Tibial artery (tissue), 4 donors: Measurements from ENCODE around the gene PCDHGA1.
A peak's percentile ranks its signal among the peaks of the same experiment; 100 is the strongest.

ENCODE experiments used
- DNase-seq, 2 donors: peaks; one replicate each; pipeline ENCODE4 v3.0.0-alpha.2; 2019
- H3K27ac ChIP-seq, 2 donors: fragments of 200-600 bp; sonication (generic) in 1 of 2; 1 replicate in 1 of 2; 2 replicates in 1 of 2; pipeline ENCODE4 v1.5.1; 2018 to 2019; ENCODE audit warnings: mild to moderate bottlenecking in 1 of 2
- H3K27me3 ChIP-seq, 2 donors: fragments of 200-600 bp; sonication (generic) in 1 of 2; one replicate each; pipeline versions ENCODE4 v1.5.1 to v1.6.0; 2016 to 2019
- H3K36me3 ChIP-seq, 3 donors: fragments of 200-600 bp; sonication (generic) in 2 of 3; one replicate each; pipeline ENCODE4 v1.5.1; 2016 to 2019; ENCODE audit warnings: mild to moderate bottlenecking in 2 of 3
- H3K4me1 ChIP-seq, 4 donors: fragments of 200-600 bp; sonication (generic) in 2 of 4; 1 replicate in 3 of 4; 2 replicates in 1 of 4; pipeline ENCODE4 v1.5.1; 2016 to 2019
- H3K4me3 ChIP-seq, 2 donors: fragments of 200-600 bp; sonication (generic) in 1 of 2; 1 replicate in 1 of 2; 2 replicates in 1 of 2; pipeline ENCODE4 v1.5.1; 2018 to 2019; ENCODE audit warnings: mild to moderate bottlenecking in 2 of 2
- H3K9me3 ChIP-seq, 3 donors: fragments of 200-600 bp; sonication (generic) in 1 of 3; one replicate each; pipeline ENCODE4 v1.5.1; 2016 to 2019
- intact Hi-C: fragments of 100-400 bp; cut with DNase I; formaldehyde crosslinking; loops from one replicate; pipeline ENCODE4 v1.15.0; 2023; ENCODE audit warnings: low total_unique reads
- TF ChIP-seq, protein P1 (sequence below), 2 experiments: fragments of 200-600 bp in 1 of 2; fragments of 450-650 bp in 1 of 2; IDR thresholded peaks; one replicate each; pipeline ENCODE4 v1.5.1; 2017 to 2019; ENCODE audit warnings: antibody characterized with exemption in 2 of 2, mild to moderate bottlenecking in 1 of 2, moderate library complexity in 1 of 2

PCDHGA1 gene

GRCh38 chr5:141319202-141319601 is 11.1 kb upstream of the PCDHGA1 start:
- intact Hi-C loops, result no loop called here
- no peak for DNase-seq
- H3K9me3 ChIP-seq, result peaks cover 19 to 71% (median 44%) of the 10 kb centered on the region in 3 donors
- H3K27ac ChIP-seq, result no peak overlapping the region
- H3K27me3 ChIP-seq, result no peaks in the 10 kb centered on the region
- no peak overlapping the region for H3K4me3 ChIP-seq
- TF ChIP-seq, protein P1, sequence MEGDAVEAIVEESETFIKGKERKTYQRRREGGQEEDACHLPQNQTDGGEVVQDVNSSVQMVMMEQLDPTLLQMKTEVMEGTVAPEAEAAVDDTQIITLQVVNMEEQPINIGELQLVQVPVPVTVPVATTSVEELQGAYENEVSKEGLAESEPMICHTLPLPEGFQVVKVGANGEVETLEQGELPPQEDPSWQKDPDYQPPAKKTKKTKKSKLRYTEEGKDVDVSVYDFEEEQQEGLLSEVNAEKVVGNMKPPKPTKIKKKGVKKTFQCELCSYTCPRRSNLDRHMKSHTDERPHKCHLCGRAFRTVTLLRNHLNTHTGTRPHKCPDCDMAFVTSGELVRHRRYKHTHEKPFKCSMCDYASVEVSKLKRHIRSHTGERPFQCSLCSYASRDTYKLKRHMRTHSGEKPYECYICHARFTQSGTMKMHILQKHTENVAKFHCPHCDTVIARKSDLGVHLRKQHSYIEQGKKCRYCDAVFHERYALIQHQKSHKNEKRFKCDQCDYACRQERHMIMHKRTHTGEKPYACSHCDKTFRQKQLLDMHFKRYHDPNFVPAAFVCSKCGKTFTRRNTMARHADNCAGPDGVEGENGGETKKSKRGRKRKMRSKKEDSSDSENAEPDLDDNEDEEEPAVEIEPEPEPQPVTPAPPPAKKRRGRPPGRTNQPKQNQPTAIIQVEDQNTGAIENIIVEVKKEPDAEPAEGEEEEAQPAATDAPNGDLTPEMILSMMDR (IDR thresholded peaks at IDR 0.05), result no peak
- peaks cover 0 to 12% (median 3%) of the 10 kb centered on the region in 4 donors for H3K4me1 ChIP-seq
- peaks cover 47 to 58% (median 56%) of the 10 kb centered on the region in 3 donors for H3K36me3 ChIP-seq

DNA sequence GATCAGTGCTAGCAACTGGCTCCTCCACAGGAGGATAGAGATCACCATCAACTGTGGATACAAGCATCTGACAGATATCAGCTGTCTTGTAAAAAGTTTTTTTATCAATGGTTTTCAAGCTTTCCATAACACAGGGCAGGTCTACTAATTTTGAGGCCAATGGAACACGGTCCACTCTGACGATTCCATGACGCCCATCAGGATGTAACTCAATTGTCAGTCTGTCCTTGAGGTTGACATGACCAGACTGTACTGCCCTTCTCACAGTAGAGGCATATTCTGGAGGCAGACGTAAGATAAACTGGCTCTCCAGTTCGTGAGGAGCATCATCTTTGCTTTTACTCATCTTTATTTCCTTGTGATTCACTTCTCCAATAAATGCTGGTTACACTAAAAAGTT is 10.6 kb upstream of the PCDHGA1 start:
- Histone ChIP-seq H3K27ac (no peak overlapping the region), H3K4me3 (peak overlapping the region; percentile 69 to 71)

DNA sequence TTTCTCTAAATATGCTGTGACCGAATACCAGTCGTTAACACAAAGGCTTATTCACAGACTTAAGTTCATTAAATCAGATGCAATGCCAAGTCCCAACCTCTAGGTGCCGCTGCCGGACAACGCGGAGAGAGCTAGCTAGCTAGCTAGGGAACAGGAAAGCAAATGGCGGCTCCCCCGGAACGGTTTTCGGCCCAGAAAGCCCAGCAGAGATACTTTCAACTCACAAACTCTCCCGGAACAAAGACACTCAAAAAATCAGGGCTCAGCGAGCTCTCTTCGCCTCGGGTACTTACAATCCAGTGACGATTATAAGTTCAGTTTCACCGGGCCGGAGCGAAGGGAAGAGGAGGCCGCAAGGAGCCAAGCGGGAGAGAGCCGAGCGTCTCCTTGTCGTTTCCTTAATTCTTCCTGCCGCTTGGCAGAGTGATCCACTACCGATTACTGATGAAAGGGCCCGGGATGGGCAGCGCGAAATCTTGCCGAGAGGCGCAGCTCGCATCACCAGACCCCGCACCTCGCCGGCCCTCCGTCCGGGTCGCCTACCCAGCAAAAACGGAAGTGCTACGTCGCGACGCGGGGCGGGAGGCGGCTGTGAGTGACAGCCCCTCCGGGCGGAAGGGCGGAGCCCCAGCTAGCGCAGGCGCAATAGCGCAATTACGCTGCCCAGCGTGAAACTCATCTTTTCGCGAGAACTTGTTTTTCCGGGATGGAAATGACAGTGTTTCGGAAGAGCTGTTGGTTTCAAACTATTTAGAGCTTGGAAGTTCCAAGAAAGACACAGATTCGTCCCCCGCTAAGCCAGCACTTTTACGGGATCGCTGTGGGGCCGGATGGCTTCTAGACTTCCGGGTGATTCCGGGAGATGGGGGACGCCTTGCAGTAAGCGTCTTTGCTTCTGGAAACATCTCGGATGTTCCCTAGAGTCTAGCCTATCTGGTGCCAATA is 9.8 kb upstream of the PCDHGA1 start, which contains the start of gene TAF7:
Gene TAF7, minus strand, starts transcription at position 560 of the 945 bp plus-strand sequence. CDS start 740 bp downstream, outside the sequence.
- H3K9me3 ChIP-seq, result peaks cover 14 to 58% (median 41%) of the 10 kb centered on the region in 3 donors
- peaks cover 0 to 12% (median 3%) of the 10 kb centered on the region in 4 donors for H3K4me1 ChIP-seq
- H3K27me3 ChIP-seq, result no peaks in the 10 kb centered on the region
- H3K27ac ChIP-seq, result peak within 1 kb of the TSS; percentile 85 to 89
- peak; percentile 81 to 91 for DNase-seq
- intact Hi-C loops, result loop anchor here (5.0 to 10.0 kb wide), 2 partner anchors 94 to 242 kb away; partner anchors contain the start of genes PCDHGA10 and PCDHGB7
- TF ChIP-seq, protein P1 (IDR thresholded peaks at IDR 0.05), result peak; percentile 69 to 78
- H3K4me3 ChIP-seq, result peak within 1 kb of the TSS; percentile 69 to 71
- H3K36me3 ChIP-seq, result peaks cover 42 to 45% (median 45%) of the 10 kb centered on the region in 3 donors

More for the DNA sequence above, 10.6 kb upstream of the PCDHGA1 start:
- Histone ChIP-seq H3K27me3 (no peaks in the 10 kb centered on the region), H3K4me1 (peaks cover 0 to 12% (median 3%) of the 10 kb centered on the region in 4 donors), H3K9me3 (peaks cover 18 to 66% (median 44%) of the 10 kb centered on the region in 3 donors), H3K36me3 (peaks cover 47 to 53% (median 53%) of the 10 kb centered on the region in 3 donors)
- intact Hi-C loops, result loop anchor here (5.0 to 10.0 kb wide), 2 partner anchors 95 to 243 kb away; partner anchors contain the start of genes PCDHGA10 and PCDHGB7
- no peak for DNase-seq
- TF ChIP-seq, protein P1 (IDR thresholded peaks at IDR 0.05), result no peak

DNA sequence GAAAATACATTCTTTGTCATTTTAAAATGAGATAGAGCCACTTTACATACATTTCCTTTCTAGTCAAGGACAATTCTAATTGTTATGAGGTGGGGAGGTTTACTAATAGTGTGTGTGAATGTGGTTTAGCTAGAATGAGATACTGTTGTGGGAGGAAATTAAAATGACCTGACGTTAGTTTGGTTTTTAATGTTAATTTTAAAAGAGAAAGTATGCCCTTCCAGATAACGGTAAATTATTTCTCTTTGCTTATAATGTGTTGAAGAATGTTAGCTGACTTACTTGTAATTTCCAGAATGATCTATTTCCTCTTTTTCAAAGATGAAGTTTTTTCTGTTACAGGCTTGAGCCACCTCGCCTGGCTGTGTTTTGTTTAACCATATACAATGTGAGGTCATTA is 8.1 kb upstream of the PCDHGA1 start:
- TF ChIP-seq, protein P1 (IDR thresholded peaks at IDR 0.05), result no peak
- Histone ChIP-seq H3K36me3 (peaks cover 24 to 28% (median 27%) of the 10 kb centered on the region in 3 donors), H3K27me3 (no peaks in the 10 kb centered on the region), H3K4me1 (peaks cover 0 to 16% (median 3%) of the 10 kb centered on the region in 4 donors), H3K4me3 (no peak overlapping the region), H3K27ac (no peak overlapping the region), H3K9me3 (peaks cover 11 to 46% (median 31%) of the 10 kb centered on the region in 3 donors)
- intact Hi-C loops, result loop anchor here (5.0 to 10.0 kb wide), 2 partner anchors 93 to 240 kb away; partner anchors contain the start of genes PCDHGA10 and PCDHGB7
- no peak for DNase-seq

DNA sequence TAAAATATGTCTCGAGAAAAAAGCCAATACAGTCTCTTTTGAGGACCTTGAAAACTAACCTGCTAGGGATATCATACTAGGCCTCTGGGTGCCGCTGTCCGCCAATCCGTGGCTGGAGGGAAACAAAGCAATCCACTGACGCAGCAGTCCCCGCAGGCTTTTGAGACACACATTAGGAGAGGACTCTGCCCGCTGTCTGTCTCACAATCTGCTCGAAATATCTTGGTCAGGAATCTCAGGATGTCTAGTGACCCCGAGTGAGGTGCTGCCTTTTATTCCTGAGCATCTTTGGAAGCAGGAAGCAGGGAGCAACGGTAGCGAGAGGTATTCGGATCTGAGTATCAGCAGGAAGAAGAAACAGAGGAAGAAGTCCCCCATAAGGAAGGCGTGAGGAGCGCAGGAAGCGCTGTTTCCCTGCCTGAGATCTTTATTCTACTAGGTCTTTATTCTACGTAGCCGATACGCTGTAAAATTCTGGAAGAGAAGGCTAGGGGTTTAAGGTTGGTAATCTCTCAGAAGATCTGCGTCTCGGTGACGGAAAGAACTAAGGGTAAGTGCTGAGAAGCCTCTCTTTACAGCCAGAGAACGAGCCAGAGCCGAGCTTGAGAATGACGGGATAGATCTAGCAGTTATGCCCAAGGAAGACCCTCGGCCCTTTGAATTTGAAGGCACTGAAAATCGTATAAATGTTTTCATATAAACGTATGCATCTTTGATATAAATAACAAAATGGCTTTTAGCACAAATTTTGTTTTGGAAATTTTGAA is 4.0 kb upstream of the PCDHGA1 start:
- Histone ChIP-seq H3K4me3 (peak overlapping the region; percentile 50 to 55), H3K4me1 (peaks cover 0 to 7% (median 2%) of the 10 kb centered on the region in 4 donors), H3K36me3 (peaks cover 0 to 19% (median 12%) of the 10 kb centered on the region in 3 donors), H3K27ac (peak overlapping the region; percentile 73 to 74), H3K27me3 (no peaks in the 10 kb centered on the region), H3K9me3 (peaks cover 4 to 57% (median 31%) of the 10 kb centered on the region in 3 donors)
- intact Hi-C loops, result loop anchor here (10.0 kb wide), 1 partner anchor 89 kb away; the partner anchor contains the start of genes PCDHGA10 and PCDHGB7
- TF ChIP-seq, protein P1 (IDR thresholded peaks at IDR 0.05), result peak; percentile 47 to 57
- peak; percentile 52 to 82 for DNase-seq
